ENCODE results near the gene TFF3.

Gene TFF3

GRCh38 chr21:42307106-42307505 is 8.1 kb downstream of the TFF3 start (continued):
- TF ChIP-seq ZNF354C (tag by site-specific recombination; IDR thresholded peaks at IDR 0.05; ENCODE audit: borderline replicate concordance, low read depth) (no peak), ZNF23 (tag by site-specific recombination; IDR thresholded peaks at IDR 0.05; ENCODE audit: borderline replicate concordance) (no peak), ZNF48 (tag by site-specific recombination; IDR thresholded peaks at IDR 0.05) (no peak), ZNF629 (tag by site-specific recombination; IDR thresholded peaks at IDR 0.05) (no peak), ZNF138 (tag by site-specific recombination; IDR thresholded peaks at IDR 0.05; ENCODE audit: borderline replicate concordance) (no peak), BCL6B (tag by site-specific recombination; IDR thresholded peaks at IDR 0.05) (no peak), ZFP41 (tag by site-specific recombination; IDR thresholded peaks at IDR 0.05; ENCODE audit: borderline replicate concordance) (no peak), ZSCAN4 (tag by site-specific recombination; IDR thresholded peaks at IDR 0.05) (no peak)

- POLR2A ChIA-PET: no interaction called here
- H3K4me1 ChIP-seq (ENCODE audit: control insufficient read depth, insufficient read depth, low read length): no peaks in the 10 kb centered on the region
- no peak overlapping the region for H3K27ac ChIP-seq (ENCODE audit: extremely low read depth, low read depth, low read length)
- H3K4me3 ChIP-seq (ENCODE audit: low read depth, low read length): no peak overlapping the region
- CTCF ChIA-PET: no interaction called here
- no peaks in the 10 kb centered on the region for H3K36me3 ChIP-seq (ENCODE audit: control insufficient read depth in 2 of 2, insufficient read depth in 1 of 2, low read length in 2 of 2)
- TF ChIP-seq ZNF10 (tag by site-specific recombination; IDR thresholded peaks at IDR 0.05): no peak
- no peak for TF ChIP-seq MEIS1 (CRISPR knock-in tag; IDR thresholded peaks at IDR 0.05; ENCODE audit: borderline replicate concordance)
- TF ChIP-seq ZFP69B (tag by site-specific recombination; IDR thresholded peaks at IDR 0.05): no peak
- no peak for TF ChIP-seq ZNF184 (tag by site-specific recombination; IDR thresholded peaks at IDR 0.05)
- no peak for TF ChIP-seq ZNF266 (tag by site-specific recombination; IDR thresholded peaks at IDR 0.05; ENCODE audit: low read depth)
- TF ChIP-seq ZNF449 (tag by site-specific recombination; IDR thresholded peaks at IDR 0.05): peak; percentile 83; the same call in 1 of the 2 replicates
- no peak for TF ChIP-seq ZNF571 (tag by site-specific recombination; IDR thresholded peaks at IDR 0.05)
- no peak for TF ChIP-seq TCF7L2 (IDR thresholded peaks at IDR 0.05; ENCODE audit: borderline replicate concordance, low read depth, low read length)
- TF ChIP-seq BCL11B (tag by site-specific recombination; IDR thresholded peaks at IDR 0.05; ENCODE audit: low read depth): no peak
- no peak for TF ChIP-seq REST (tag by site-specific recombination; IDR thresholded peaks at IDR 0.05)
- peak; percentile 97 for TF ChIP-seq ZIC2 (tag by site-specific recombination; IDR thresholded peaks at IDR 0.05)
- no peak for TF ChIP-seq ZNF776 (tag by site-specific recombination; IDR thresholded peaks at IDR 0.05; ENCODE audit: borderline replicate concordance)
- no peak for TF ChIP-seq RBAK (tag by site-specific recombination; IDR thresholded peaks at IDR 0.05)
- no peaks in the 10 kb centered on the region for H3K9me3 ChIP-seq (ENCODE audit: control insufficient read depth, insufficient read depth, low read depth, low read length)
These were observed 8.7 kb downstream of the TFF3 start for GRCh38 chr21:42306366-42307035.
